ENCODE data around the gene ACTR6.

- no peak for TF ChIP-seq POLR2AphosphoS5 (IDR thresholded peaks at IDR 0.05; ENCODE audit: insufficient read depth, low read depth, low read length)
- TF ChIP-seq CTCF (IDR thresholded peaks at IDR 0.05; ENCODE audit: extremely low read depth in 1 of 2, insufficient read depth in 1 of 2, low read depth in 1 of 2, low read length in 2 of 2), result no peak
Measured at GRCh38 chr12:100163416-100164152, 37.0 kb upstream of the ACTR6 start.

Data from endothelial cell of umbilical vein (primary cell).